ENCODE data around the gene RASAL2.
A peak's percentile ranks its signal among the peaks of the same experiment; 100 is the strongest.
"Not testable (repeated sequence)": the region's sequence is repeated elsewhere in the genome, so short reads cannot be mapped to it uniquely, and the experiment has no call there.

Gene RASAL2

GRCh38 chr1:178076607-178077006 lies 17.3 kb upstream of the RASAL2 start:
- no peak overlapping the region for H3K9ac ChIP-seq (ENCODE audit: low read length)
- no peaks in the 10 kb centered on the region for H3K27me3 ChIP-seq (ENCODE audit: control insufficient read depth, insufficient read depth, low read length)
- no peaks in the 10 kb centered on the region for H3K4me1 ChIP-seq (ENCODE audit: control insufficient read depth, low read depth, low read length)
- no peak overlapping the region for H3K4me3 ChIP-seq (ENCODE audit: low read length)
- H3K27ac ChIP-seq (ENCODE audit: low read length) = no peak overlapping the region
- no peaks in the 10 kb centered on the region for H3K9me3 ChIP-seq (ENCODE audit: control insufficient read depth, low read depth, low read length)
- H3K36me3 ChIP-seq (ENCODE audit: control insufficient read depth, low read depth, low read length) = no peaks in the 10 kb centered on the region

GRCh38 chr1:178077917-178078316 lies 16.0 kb upstream of the RASAL2 start:
- H3K4me1 ChIP-seq (ENCODE audit: control insufficient read depth, low read depth, low read length) = no peaks in the 10 kb centered on the region
- H3K9ac ChIP-seq (ENCODE audit: low read length) = no peak overlapping the region
- H3K27me3 ChIP-seq (ENCODE audit: control insufficient read depth, insufficient read depth, low read length) = no peaks in the 10 kb centered on the region
- H3K27ac ChIP-seq (ENCODE audit: low read length) = no peak overlapping the region
- H3K9me3 ChIP-seq (ENCODE audit: control insufficient read depth, low read depth, low read length) = no peaks in the 10 kb centered on the region
- no peak overlapping the region for H3K4me3 ChIP-seq (ENCODE audit: low read length)
- no peaks in the 10 kb centered on the region for H3K36me3 ChIP-seq (ENCODE audit: control insufficient read depth, low read depth, low read length)

GRCh38 chr1:178086294-178086693 lies 7.6 kb upstream of the RASAL2 start:
- Histone ChIP-seq H3K9ac (ENCODE audit: low read length) (no peak overlapping the region), H3K9me3 (ENCODE audit: control insufficient read depth, low read depth, low read length) (no peaks in the 10 kb centered on the region), H3K27me3 (ENCODE audit: control insufficient read depth, insufficient read depth, low read length) (no peaks in the 10 kb centered on the region), H3K4me3 (ENCODE audit: low read length) (no peak overlapping the region), H3K27ac (ENCODE audit: low read length) (no peak overlapping the region), H3K4me1 (ENCODE audit: control insufficient read depth, low read depth, low read length) (no peaks in the 10 kb centered on the region), H3K36me3 (ENCODE audit: control insufficient read depth, low read depth, low read length) (no peaks in the 10 kb centered on the region)

GRCh38 chr1:178086766-178087165 lies 7.1 kb upstream of the RASAL2 start:
- Histone ChIP-seq H3K4me3 (ENCODE audit: low read length) (no peak overlapping the region), H3K4me1 (ENCODE audit: control insufficient read depth, low read depth, low read length) (no peaks in the 10 kb centered on the region), H3K36me3 (ENCODE audit: control insufficient read depth, low read depth, low read length) (no peaks in the 10 kb centered on the region), H3K9me3 (ENCODE audit: control insufficient read depth, low read depth, low read length) (no peaks in the 10 kb centered on the region), H3K27me3 (ENCODE audit: control insufficient read depth, insufficient read depth, low read length) (no peaks in the 10 kb centered on the region), H3K27ac (ENCODE audit: low read length) (no peak overlapping the region), H3K9ac (ENCODE audit: low read length) (no peak overlapping the region)

- H3K4me1 ChIP-seq (ENCODE audit: control insufficient read depth, low read depth, low read length) = peaks cover 4% of the 10 kb centered on the region
- no peak overlapping the region for H3K27ac ChIP-seq (ENCODE audit: low read length)
- no peaks in the 10 kb centered on the region for H3K36me3 ChIP-seq (ENCODE audit: control insufficient read depth, low read depth, low read length)
- no peak overlapping the region for H3K4me3 ChIP-seq (ENCODE audit: low read length)
- H3K27me3 ChIP-seq (ENCODE audit: control insufficient read depth, insufficient read depth, low read length) = no peaks in the 10 kb centered on the region
- no peaks in the 10 kb centered on the region for H3K9me3 ChIP-seq (ENCODE audit: control insufficient read depth, low read depth, low read length)
- H3K9ac ChIP-seq (ENCODE audit: low read length) = no peak overlapping the region
These were observed 5.3 kb upstream of the RASAL2 start for GRCh38 chr1:178088651-178089050.

GRCh38 chr1:178091454-178091853 lies 2.5 kb upstream of the RASAL2 start:
- not testable (repeated sequence) for H3K9me3 ChIP-seq (ENCODE audit: control insufficient read depth, low read depth, low read length); H3K27ac ChIP-seq (ENCODE audit: low read length); H3K27me3 ChIP-seq (ENCODE audit: control insufficient read depth, insufficient read depth, low read length); H3K4me3 ChIP-seq (ENCODE audit: low read length); H3K36me3 ChIP-seq (ENCODE audit: control insufficient read depth, low read depth, low read length); H3K9ac ChIP-seq (ENCODE audit: low read length)
- H3K4me1 ChIP-seq (ENCODE audit: control insufficient read depth, low read depth, low read length) = peaks cover 13% of the 10 kb centered on the region

- H3K27ac ChIP-seq (ENCODE audit: low read length) = no peak overlapping the region
- H3K9me3 ChIP-seq (ENCODE audit: control insufficient read depth, low read depth, low read length) = no peaks in the 10 kb centered on the region
- H3K4me1 ChIP-seq (ENCODE audit: control insufficient read depth, low read depth, low read length) = peaks cover 16% of the 10 kb centered on the region
- H3K27me3 ChIP-seq (ENCODE audit: control insufficient read depth, insufficient read depth, low read length) = no peaks in the 10 kb centered on the region
- no peaks in the 10 kb centered on the region for H3K36me3 ChIP-seq (ENCODE audit: control insufficient read depth, low read depth, low read length)
- H3K9ac ChIP-seq (ENCODE audit: low read length) = no peak overlapping the region
- peak overlapping the region; percentile 92 for H3K4me3 ChIP-seq (ENCODE audit: low read length)
These were observed 1.7 kb upstream of the RASAL2 start for GRCh38 chr1:178091986-178092745.

- Histone ChIP-seq H3K4me1 (ENCODE audit: control insufficient read depth, low read depth, low read length) (peaks cover 19% of the 10 kb centered on the region), H3K27ac (ENCODE audit: low read length) (peak overlapping the region; percentile 57), H3K27me3 (ENCODE audit: control insufficient read depth, insufficient read depth, low read length) (no peaks in the 10 kb centered on the region), H3K9ac (ENCODE audit: low read length) (peak overlapping the region; percentile 77), H3K36me3 (ENCODE audit: control insufficient read depth, low read depth, low read length) (no peaks in the 10 kb centered on the region), H3K9me3 (ENCODE audit: control insufficient read depth, low read depth, low read length) (no peaks in the 10 kb centered on the region), H3K4me3 (ENCODE audit: low read length) (peak overlapping the region; percentile 92)
These were observed 918 bp upstream of the RASAL2 start for GRCh38 chr1:178092878-178093493.

- no peaks in the 10 kb centered on the region for H3K9me3 ChIP-seq (ENCODE audit: control insufficient read depth, low read depth, low read length)
- H3K4me3 ChIP-seq (ENCODE audit: low read length) = peak overlapping the region; percentile 92
- H3K36me3 ChIP-seq (ENCODE audit: control insufficient read depth, low read depth, low read length) = no peaks in the 10 kb centered on the region
- peak overlapping the region; percentile 57 for H3K27ac ChIP-seq (ENCODE audit: low read length)
- H3K27me3 ChIP-seq (ENCODE audit: control insufficient read depth, insufficient read depth, low read length) = no peaks in the 10 kb centered on the region
- H3K9ac ChIP-seq (ENCODE audit: low read length) = peak overlapping the region; percentile 77
- H3K4me1 ChIP-seq (ENCODE audit: control insufficient read depth, low read depth, low read length) = peaks cover 19% of the 10 kb centered on the region
These were observed 382 bp upstream of the RASAL2 start for GRCh38 chr1:178093494-178093950.

- H3K4me1 ChIP-seq (ENCODE audit: control insufficient read depth, low read depth, low read length) = peaks cover 19% of the 10 kb centered on the region
- H3K9me3 ChIP-seq (ENCODE audit: control insufficient read depth, low read depth, low read length) = no peaks in the 10 kb centered on the region
- H3K36me3 ChIP-seq (ENCODE audit: control insufficient read depth, low read depth, low read length) = no peaks in the 10 kb centered on the region
- H3K27me3 ChIP-seq (ENCODE audit: control insufficient read depth, insufficient read depth, low read length) = no peaks in the 10 kb centered on the region
- peak overlapping the region; percentile 89 for H3K4me3 ChIP-seq (ENCODE audit: low read length)
- no peak overlapping the region for H3K27ac ChIP-seq (ENCODE audit: low read length)
- H3K9ac ChIP-seq (ENCODE audit: low read length) = peak overlapping the region; percentile 40
These were observed 1.1 kb downstream of the RASAL2 start for GRCh38 chr1:178094739-178095645.

GRCh38 chr1:178096421-178096820 lies 2.5 kb downstream of the RASAL2 start:
- peaks cover 24% of the 10 kb centered on the region for H3K4me1 ChIP-seq (ENCODE audit: control insufficient read depth, low read depth, low read length)
- H3K27ac ChIP-seq (ENCODE audit: low read length) = no peak overlapping the region
- H3K4me3 ChIP-seq (ENCODE audit: low read length) = no peak overlapping the region
- H3K36me3 ChIP-seq (ENCODE audit: control insufficient read depth, low read depth, low read length) = no peaks in the 10 kb centered on the region
- no peaks in the 10 kb centered on the region for H3K27me3 ChIP-seq (ENCODE audit: control insufficient read depth, insufficient read depth, low read length)
- H3K9ac ChIP-seq (ENCODE audit: low read length) = no peak overlapping the region
- no peaks in the 10 kb centered on the region for H3K9me3 ChIP-seq (ENCODE audit: control insufficient read depth, low read depth, low read length)
